ENCODE results near the gene E2F4.

The E2F4 gene

GRCh38 chr16:67240506-67240905, 48.6 kb downstream of the E2F4 start:
- DNase-seq: no peak
- H4K8ac ChIP-seq (ENCODE audit: low read depth, low read length): peak overlapping the region; percentile 89
- H3K4ac ChIP-seq (ENCODE audit: low read depth, low read length): peak overlapping the region; percentile 68
- no CpG with 5 or more reads among the region's 4 CpGs for WGBS (ENCODE audit: extremely low coverage, insufficient coverage, insufficient read length)
- no peak overlapping the region for H3K4me3 ChIP-seq (ENCODE audit: low read depth, low read length)
- H3K36me3 ChIP-seq (ENCODE audit: control insufficient read depth in 1 of 2, insufficient read depth in 2 of 2, low read length in 2 of 2): peaks cover 24 to 26% of the 10 kb centered on the region in 2 experiments
- peak overlapping the region; percentile 94 for H3K14ac ChIP-seq (ENCODE audit: low read length)
- H3K27me3 ChIP-seq (ENCODE audit: insufficient read depth, low read length): no peaks in the 10 kb centered on the region
- H4K91ac ChIP-seq (ENCODE audit: low read depth, low read length): peak overlapping the region; percentile 97
- H2BK12ac ChIP-seq (ENCODE audit: low read length): peak overlapping the region; percentile 23
- H2BK5ac ChIP-seq (ENCODE audit: low read depth, low read length, poor library complexity): peak overlapping the region; percentile 94
- H2BK120ac ChIP-seq (ENCODE audit: insufficient read depth, low read length, poor library complexity): peak overlapping the region; percentile 95
- H2AFZ ChIP-seq (ENCODE audit: insufficient read depth, low read length, poor library complexity): peak overlapping the region; percentile 32
- H3K9ac ChIP-seq (ENCODE audit: low read length): no peak overlapping the region
- no peak overlapping the region for H3K4me2 ChIP-seq (ENCODE audit: low read length)
- H3K79me2 ChIP-seq (ENCODE audit: control insufficient read depth, insufficient read depth, low read length, poor library complexity): peaks cover 2% of the 10 kb centered on the region
- peak overlapping the region; percentile 92 for H3K18ac ChIP-seq (ENCODE audit: low read length)
- peak overlapping the region; percentile 96 for H2AK5ac ChIP-seq (ENCODE audit: low read length)
- H3K9me3 ChIP-seq (ENCODE audit: insufficient read depth, low read depth, low read length): no peaks in the 10 kb centered on the region
- H3K79me1 ChIP-seq (ENCODE audit: low read length): peaks cover 22% of the 10 kb centered on the region
- H4K12ac ChIP-seq (ENCODE audit: low read depth, low read length): peak overlapping the region; percentile 49
- peaks cover 43 to 44% of the 10 kb centered on the region in 2 experiments for H3K4me1 ChIP-seq (ENCODE audit: control insufficient read depth in 1 of 2, insufficient read depth in 2 of 2, low read length in 2 of 2)
- H3K27ac ChIP-seq (ENCODE audit: low read depth, low read length): peak overlapping the region; percentile 95
- H3K23ac ChIP-seq (ENCODE audit: low read length): no peak overlapping the region

GRCh38 chr16:67241008-67241900, 49.3 kb downstream of the E2F4 start:
- peak overlapping the region; percentile 94 for H3K14ac ChIP-seq (ENCODE audit: low read length)
- no peak overlapping the region for H3K23ac ChIP-seq (ENCODE audit: low read length)
- no peaks in the 10 kb centered on the region for H3K27me3 ChIP-seq (ENCODE audit: insufficient read depth, low read length)
- H3K27ac ChIP-seq (ENCODE audit: low read depth, low read length): peak overlapping the region; percentile 95
- peaks cover 2% of the 10 kb centered on the region for H3K79me2 ChIP-seq (ENCODE audit: control insufficient read depth, insufficient read depth, low read length, poor library complexity)
- H2BK120ac ChIP-seq (ENCODE audit: insufficient read depth, low read length, poor library complexity): peak overlapping the region; percentile 95
- peaks cover 44 to 47% of the 10 kb centered on the region in 2 experiments for H3K4me1 ChIP-seq (ENCODE audit: control insufficient read depth in 1 of 2, insufficient read depth in 2 of 2, low read length in 2 of 2)
- peak overlapping the region; percentile 96 for H2AK5ac ChIP-seq (ENCODE audit: low read length)
- peak overlapping the region; percentile 49 for H4K12ac ChIP-seq (ENCODE audit: low read depth, low read length)
- H3K9me3 ChIP-seq (ENCODE audit: insufficient read depth, low read depth, low read length): no peaks in the 10 kb centered on the region
- peak overlapping the region; percentile 85 for H2BK12ac ChIP-seq (ENCODE audit: low read length)
- H3K4me3 ChIP-seq (ENCODE audit: low read depth, low read length): no peak overlapping the region
- peak overlapping the region; percentile 46 for H2AFZ ChIP-seq (ENCODE audit: insufficient read depth, low read length, poor library complexity)
- H3K18ac ChIP-seq (ENCODE audit: low read length): peak overlapping the region; percentile 92
- H3K4me2 ChIP-seq (ENCODE audit: low read length): peak overlapping the region; percentile 45
- peak overlapping the region; percentile 97 for H4K91ac ChIP-seq (ENCODE audit: low read depth, low read length)
- WGBS (ENCODE audit: extremely low coverage, insufficient coverage, insufficient read length): no CpG with 5 or more reads among the region's 10 CpGs
- peak overlapping the region; percentile 89 for H4K8ac ChIP-seq (ENCODE audit: low read depth, low read length)
- peaks cover 29% of the 10 kb centered on the region for H3K79me1 ChIP-seq (ENCODE audit: low read length)
- H3K4ac ChIP-seq (ENCODE audit: low read depth, low read length): peak overlapping the region; percentile 68
- peaks cover 18 to 21% of the 10 kb centered on the region in 2 experiments for H3K36me3 ChIP-seq (ENCODE audit: control insufficient read depth in 1 of 2, insufficient read depth in 2 of 2, low read length in 2 of 2)
- peak; percentile 53 to 54 for DNase-seq
- H2BK5ac ChIP-seq (ENCODE audit: low read depth, low read length, poor library complexity): peak overlapping the region; percentile 94
- no peak overlapping the region for H3K9ac ChIP-seq (ENCODE audit: low read length)

GRCh38 chr16:67242138-67242730, 50.3 kb downstream of the E2F4 start:
- H3K9ac ChIP-seq (ENCODE audit: low read length): no peak overlapping the region
- peak overlapping the region; percentile 97 for H4K91ac ChIP-seq (ENCODE audit: low read depth, low read length)
- no peak for DNase-seq
- H4K12ac ChIP-seq (ENCODE audit: low read depth, low read length): no peak overlapping the region
- peaks cover 13 to 14% of the 10 kb centered on the region in 2 experiments for H3K36me3 ChIP-seq (ENCODE audit: control insufficient read depth in 1 of 2, insufficient read depth in 2 of 2, low read length in 2 of 2)
- peaks cover 44 to 50% of the 10 kb centered on the region in 2 experiments for H3K4me1 ChIP-seq (ENCODE audit: control insufficient read depth in 1 of 2, insufficient read depth in 2 of 2, low read length in 2 of 2)
- H3K27ac ChIP-seq (ENCODE audit: low read depth, low read length): peak overlapping the region; percentile 95
- H2BK5ac ChIP-seq (ENCODE audit: low read depth, low read length, poor library complexity): peak overlapping the region; percentile 42
- peak overlapping the region; percentile 11 for H3K4ac ChIP-seq (ENCODE audit: low read depth, low read length)
- H3K23ac ChIP-seq (ENCODE audit: low read length): no peak overlapping the region
- WGBS (ENCODE audit: extremely low coverage, insufficient coverage, insufficient read length): no CpG with 5 or more reads among the region's 4 CpGs
- peak overlapping the region; percentile 17 for H3K18ac ChIP-seq (ENCODE audit: low read length)
- peak overlapping the region; percentile 0 for H3K14ac ChIP-seq (ENCODE audit: low read length)
- no peak overlapping the region for H3K4me2 ChIP-seq (ENCODE audit: low read length)
- peaks cover 34% of the 10 kb centered on the region for H3K79me1 ChIP-seq (ENCODE audit: low read length)
- H2AK5ac ChIP-seq (ENCODE audit: low read length): peak overlapping the region; percentile 60
- H4K8ac ChIP-seq (ENCODE audit: low read depth, low read length): no peak overlapping the region
- peaks cover 5% of the 10 kb centered on the region for H3K79me2 ChIP-seq (ENCODE audit: control insufficient read depth, insufficient read depth, low read length, poor library complexity)
- peak overlapping the region; percentile 86 for H2BK12ac ChIP-seq (ENCODE audit: low read length)
- no peaks in the 10 kb centered on the region for H3K27me3 ChIP-seq (ENCODE audit: insufficient read depth, low read length)
- no peaks in the 10 kb centered on the region for H3K9me3 ChIP-seq (ENCODE audit: insufficient read depth, low read depth, low read length)
- H3K4me3 ChIP-seq (ENCODE audit: low read depth, low read length): no peak overlapping the region
- peak overlapping the region; percentile 2 for H2AFZ ChIP-seq (ENCODE audit: insufficient read depth, low read length, poor library complexity)
- H2BK120ac ChIP-seq (ENCODE audit: insufficient read depth, low read length, poor library complexity): peak overlapping the region; percentile 28

- Histone ChIP-seq H3K79me2 (ENCODE audit: control insufficient read depth, insufficient read depth, low read length, poor library complexity) (peaks cover 5% of the 10 kb centered on the region), H3K14ac (ENCODE audit: low read length) (no peak overlapping the region), H3K27ac (ENCODE audit: low read depth, low read length) (no peak overlapping the region), H3K36me3 (ENCODE audit: control insufficient read depth in 1 of 2, insufficient read depth in 2 of 2, low read length in 2 of 2) (peaks cover 3 to 4% of the 10 kb centered on the region in 2 experiments), H3K79me1 (ENCODE audit: low read length) (peaks cover 35% of the 10 kb centered on the region), H4K12ac (ENCODE audit: low read depth, low read length) (no peak overlapping the region), H3K9ac (ENCODE audit: low read length) (no peak overlapping the region), H3K4me1 (ENCODE audit: control insufficient read depth in 1 of 2, insufficient read depth in 2 of 2, low read length in 2 of 2) (peaks cover 53 to 57% of the 10 kb centered on the region in 2 experiments), H2BK120ac (ENCODE audit: insufficient read depth, low read length, poor library complexity) (peak overlapping the region; percentile 39), H2AK5ac (ENCODE audit: low read length) (peak overlapping the region; percentile 81), H2BK12ac (ENCODE audit: low read length) (peak overlapping the region; percentile 50), H2BK5ac (ENCODE audit: low read depth, low read length, poor library complexity) (peak overlapping the region; percentile 11), H4K91ac (ENCODE audit: low read depth, low read length) (peak overlapping the region; percentile 67), H3K23ac (ENCODE audit: low read length) (no peak overlapping the region), H4K8ac (ENCODE audit: low read depth, low read length) (no peak overlapping the region), H3K4ac (ENCODE audit: low read depth, low read length) (no peak overlapping the region), H3K4me3 (ENCODE audit: low read depth, low read length) (no peak overlapping the region), H3K27me3 (ENCODE audit: insufficient read depth, low read length) (peaks cover 9% of the 10 kb centered on the region), H3K18ac (ENCODE audit: low read length) (peak overlapping the region; percentile 16), H3K4me2 (ENCODE audit: low read length) (no peak overlapping the region), H2AFZ (ENCODE audit: insufficient read depth, low read length, poor library complexity) (no peak overlapping the region), H3K9me3 (ENCODE audit: insufficient read depth, low read depth, low read length) (no peaks in the 10 kb centered on the region)
- WGBS (ENCODE audit: extremely low coverage, insufficient coverage, insufficient read length): no CpG with 5 or more reads among the region's 4 CpGs
- DNase-seq: no peak
These were observed 51.5 kb downstream of the E2F4 start for GRCh38 chr16:67243481-67243880.
